Tibial nerve (tissue), 4 donors: Measurements from ENCODE around the gene PMIS2.

Experiments
- CTCF ChIP-seq, 5 experiments: fragments of 200-600 bp in 3 of 5; fragments of 450-650 bp in 2 of 5; sonication (generic) in 3 of 5; IDR thresholded peaks; one replicate each; pipeline ENCODE4 v1.5.1; 2016 to 2019; ENCODE audit warnings: antibody characterized with exemption in 5 of 5, mild to moderate bottlenecking in 3 of 5, moderate library complexity in 2 of 5
- EP300 ChIP-seq, 2 donors: sonication (generic); formaldehyde crosslinking; IDR thresholded peaks; one replicate each; pipeline ENCODE4 v1.6.1; 2017; ENCODE audit warnings: antibody characterized with exemption in 2 of 2, mild to moderate bottlenecking in 1 of 2
- POLR2A ChIP-seq, 2 donors: fragments of 450-650 bp; IDR thresholded peaks; one replicate each; pipeline ENCODE4 v1.6.1; 2017; ENCODE audit warnings: antibody characterized with exemption in 2 of 2, mild to moderate bottlenecking in 2 of 2, moderate library complexity in 2 of 2

GRCh38 chr19:35556846-35557538 is 29.0 kb upstream of the PMIS2 start:
- no peak for TF ChIP-seq CTCF (IDR thresholded peaks at IDR 0.05)
- no peak for TF ChIP-seq POLR2A (IDR thresholded peaks at IDR 0.05)
- TF ChIP-seq EP300 (IDR thresholded peaks at IDR 0.05) = no peak
